ENCODE data around the gene DLG2.

Gene DLG2

GRCh38 chr11:84292006-84292405, 1335.1 kb downstream of the DLG2 start:
- DNase-seq (ENCODE audit: low read depth, low spot score) = no peak
- Histone ChIP-seq H3K4me3 (ENCODE audit: low read length) (no peak overlapping the region), H3K27ac (ENCODE audit: low read length) (no peak overlapping the region), H3K9me3 (ENCODE audit: control insufficient read depth, insufficient read depth, low read length) (no peaks in the 10 kb centered on the region), H3K36me3 (ENCODE audit: control insufficient read depth, insufficient read depth, low read length) (no peaks in the 10 kb centered on the region), H3K4me1 (ENCODE audit: control insufficient read depth, insufficient read depth, low read length) (no peaks in the 10 kb centered on the region), H3K27me3 (ENCODE audit: control insufficient read depth, insufficient read depth, low read length) (no peaks in the 10 kb centered on the region)
- no CpG with 5 or more reads among the region's 4 CpGs for WGBS (ENCODE audit: insufficient coverage, insufficient read length)

GRCh38 chr11:84290647-84291046, 1336.5 kb downstream of the DLG2 start:
- DNase-seq (ENCODE audit: low read depth, low spot score) = no peak
- Histone ChIP-seq H3K4me1 (ENCODE audit: control insufficient read depth, insufficient read depth, low read length) (no peaks in the 10 kb centered on the region), H3K4me3 (ENCODE audit: low read length) (no peak overlapping the region), H3K27ac (ENCODE audit: low read length) (no peak overlapping the region), H3K9me3 (ENCODE audit: control insufficient read depth, insufficient read depth, low read length) (no peaks in the 10 kb centered on the region), H3K36me3 (ENCODE audit: control insufficient read depth, insufficient read depth, low read length) (no peaks in the 10 kb centered on the region), H3K27me3 (ENCODE audit: control insufficient read depth, insufficient read depth, low read length) (no peaks in the 10 kb centered on the region)

- no peaks in the 10 kb centered on the region for H3K36me3 ChIP-seq (ENCODE audit: control insufficient read depth, insufficient read depth, low read length)
- WGBS (ENCODE audit: insufficient coverage, insufficient read length) = no CpG with 5 or more reads among the region's 3 CpGs
- H3K27ac ChIP-seq (ENCODE audit: low read length) = no peak overlapping the region
- no peak overlapping the region for H3K4me3 ChIP-seq (ENCODE audit: low read length)
- no peak for DNase-seq (ENCODE audit: low read depth, low spot score)
- no peaks in the 10 kb centered on the region for H3K27me3 ChIP-seq (ENCODE audit: control insufficient read depth, insufficient read depth, low read length)
- H3K9me3 ChIP-seq (ENCODE audit: control insufficient read depth, insufficient read depth, low read length) = no peaks in the 10 kb centered on the region
- H3K4me1 ChIP-seq (ENCODE audit: control insufficient read depth, insufficient read depth, low read length) = no peaks in the 10 kb centered on the region
Measured at GRCh38 chr11:84289381-84289906, 1337.7 kb downstream of the DLG2 start.

GRCh38 chr11:84273541-84273940, 1353.6 kb downstream of the DLG2 start:
- Histone ChIP-seq H3K4me3 (ENCODE audit: low read length) (no peak overlapping the region), H3K27me3 (ENCODE audit: control insufficient read depth, insufficient read depth, low read length) (no peaks in the 10 kb centered on the region), H3K36me3 (ENCODE audit: control insufficient read depth, insufficient read depth, low read length) (no peaks in the 10 kb centered on the region), H3K4me1 (ENCODE audit: control insufficient read depth, insufficient read depth, low read length) (no peaks in the 10 kb centered on the region), H3K9me3 (ENCODE audit: control insufficient read depth, insufficient read depth, low read length) (no peaks in the 10 kb centered on the region), H3K27ac (ENCODE audit: low read length) (no peak overlapping the region)
- WGBS (ENCODE audit: insufficient coverage, insufficient read length) = no CpG with 5 or more reads among the region's 2 CpGs
- no peak for DNase-seq (ENCODE audit: low read depth, low spot score)

GRCh38 chr11:84270466-84270865, 1356.7 kb downstream of the DLG2 start:
- Histone ChIP-seq H3K27me3 (ENCODE audit: control insufficient read depth, insufficient read depth, low read length) (no peaks in the 10 kb centered on the region), H3K4me3 (ENCODE audit: low read length) (no peak overlapping the region), H3K27ac (ENCODE audit: low read length) (no peak overlapping the region), H3K4me1 (ENCODE audit: control insufficient read depth, insufficient read depth, low read length) (no peaks in the 10 kb centered on the region), H3K9me3 (ENCODE audit: control insufficient read depth, insufficient read depth, low read length) (no peaks in the 10 kb centered on the region), H3K36me3 (ENCODE audit: control insufficient read depth, insufficient read depth, low read length) (no peaks in the 10 kb centered on the region)
- no CpG with 5 or more reads among the region's 6 CpGs for WGBS (ENCODE audit: insufficient coverage, insufficient read length)
- DNase-seq (ENCODE audit: low read depth, low spot score) = no peak

GRCh38 chr11:84264066-84264465, 1363.1 kb downstream of the DLG2 start:
- no CpG with 5 or more reads among the region's 1 CpG for WGBS (ENCODE audit: insufficient coverage, insufficient read length)
- H3K4me3 ChIP-seq (ENCODE audit: low read length) = no peak overlapping the region
- no peak overlapping the region for H3K27ac ChIP-seq (ENCODE audit: low read length)
- H3K9me3 ChIP-seq (ENCODE audit: control insufficient read depth, insufficient read depth, low read length) = no peaks in the 10 kb centered on the region
- no peaks in the 10 kb centered on the region for H3K4me1 ChIP-seq (ENCODE audit: control insufficient read depth, insufficient read depth, low read length)
- DNase-seq (ENCODE audit: low read depth, low spot score) = no peak
- no peaks in the 10 kb centered on the region for H3K27me3 ChIP-seq (ENCODE audit: control insufficient read depth, insufficient read depth, low read length)
- H3K36me3 ChIP-seq (ENCODE audit: control insufficient read depth, insufficient read depth, low read length) = no peaks in the 10 kb centered on the region

GRCh38 chr11:84261707-84262106, 1365.4 kb downstream of the DLG2 start:
- no peaks in the 10 kb centered on the region for H3K4me1 ChIP-seq (ENCODE audit: control insufficient read depth, insufficient read depth, low read length)
- no peak overlapping the region for H3K27ac ChIP-seq (ENCODE audit: low read length)
- H3K9me3 ChIP-seq (ENCODE audit: control insufficient read depth, insufficient read depth, low read length) = no peaks in the 10 kb centered on the region
- no peaks in the 10 kb centered on the region for H3K27me3 ChIP-seq (ENCODE audit: control insufficient read depth, insufficient read depth, low read length)
- peak; percentile 9 for DNase-seq (ENCODE audit: low read depth, low spot score)
- no peak overlapping the region for H3K4me3 ChIP-seq (ENCODE audit: low read length)
- H3K36me3 ChIP-seq (ENCODE audit: control insufficient read depth, insufficient read depth, low read length) = no peaks in the 10 kb centered on the region

- no peak overlapping the region for H3K27ac ChIP-seq (ENCODE audit: low read length)
- H3K27me3 ChIP-seq (ENCODE audit: control insufficient read depth, insufficient read depth, low read length) = no peaks in the 10 kb centered on the region
- H3K36me3 ChIP-seq (ENCODE audit: control insufficient read depth, insufficient read depth, low read length) = no peaks in the 10 kb centered on the region
- H3K9me3 ChIP-seq (ENCODE audit: control insufficient read depth, insufficient read depth, low read length) = no peaks in the 10 kb centered on the region
- H3K4me3 ChIP-seq (ENCODE audit: low read length) = no peak overlapping the region
- DNase-seq (ENCODE audit: low read depth, low spot score) = no peak
- WGBS (ENCODE audit: insufficient coverage, insufficient read length) = no CpG with 5 or more reads among the region's 1 CpG
- H3K4me1 ChIP-seq (ENCODE audit: control insufficient read depth, insufficient read depth, low read length) = no peaks in the 10 kb centered on the region
Measured at GRCh38 chr11:84260862-84261261, 1366.3 kb downstream of the DLG2 start.

GRCh38 chr11:84256618-84257017, 1370.5 kb downstream of the DLG2 start:
- H3K4me3 ChIP-seq (ENCODE audit: low read length) = no peak overlapping the region
- no CpG with 5 or more reads among the region's 1 CpG for WGBS (ENCODE audit: insufficient coverage, insufficient read length)
- H3K27me3 ChIP-seq (ENCODE audit: control insufficient read depth, insufficient read depth, low read length) = no peaks in the 10 kb centered on the region
- no peak for DNase-seq (ENCODE audit: low read depth, low spot score)
- H3K9me3 ChIP-seq (ENCODE audit: control insufficient read depth, insufficient read depth, low read length) = no peaks in the 10 kb centered on the region
- H3K4me1 ChIP-seq (ENCODE audit: control insufficient read depth, insufficient read depth, low read length) = no peaks in the 10 kb centered on the region
- no peaks in the 10 kb centered on the region for H3K36me3 ChIP-seq (ENCODE audit: control insufficient read depth, insufficient read depth, low read length)
- H3K27ac ChIP-seq (ENCODE audit: low read length) = no peak overlapping the region

- WGBS (ENCODE audit: insufficient coverage, insufficient read length) = no CpG with 5 or more reads among the region's 5 CpGs
- Histone ChIP-seq H3K4me3 (ENCODE audit: low read length) (no peak overlapping the region), H3K36me3 (ENCODE audit: control insufficient read depth, insufficient read depth, low read length) (no peaks in the 10 kb centered on the region), H3K4me1 (ENCODE audit: control insufficient read depth, insufficient read depth, low read length) (no peaks in the 10 kb centered on the region), H3K9me3 (ENCODE audit: control insufficient read depth, insufficient read depth, low read length) (no peaks in the 10 kb centered on the region), H3K27me3 (ENCODE audit: control insufficient read depth, insufficient read depth, low read length) (no peaks in the 10 kb centered on the region), H3K27ac (ENCODE audit: low read length) (no peak overlapping the region)
- no peak for DNase-seq (ENCODE audit: low read depth, low spot score)
Measured at GRCh38 chr11:84255483-84255882, 1371.7 kb downstream of the DLG2 start.

- no CpG with 5 or more reads among the region's 2 CpGs for WGBS (ENCODE audit: insufficient coverage, insufficient read length)
- Histone ChIP-seq H3K27ac (ENCODE audit: low read length) (no peak overlapping the region), H3K36me3 (ENCODE audit: control insufficient read depth, insufficient read depth, low read length) (no peaks in the 10 kb centered on the region), H3K4me1 (ENCODE audit: control insufficient read depth, insufficient read depth, low read length) (no peaks in the 10 kb centered on the region), H3K9me3 (ENCODE audit: control insufficient read depth, insufficient read depth, low read length) (no peaks in the 10 kb centered on the region), H3K4me3 (ENCODE audit: low read length) (no peak overlapping the region), H3K27me3 (ENCODE audit: control insufficient read depth, insufficient read depth, low read length) (no peaks in the 10 kb centered on the region)
- no peak for DNase-seq (ENCODE audit: low read depth, low spot score)
Measured at GRCh38 chr11:84250834-84251613, 1376.1 kb downstream of the DLG2 start.

All from iPS DF 6.9 (cell line).